Ovary (tissue), 3 donors: ENCODE results near the gene FGD5.

Source experiments
- EP300 ChIP-seq: sonication (generic); formaldehyde crosslinking; IDR thresholded peaks from one replicate; pipeline ENCODE4 v1.6.1; 2017; ENCODE audit warnings: antibody characterized with exemption
- POLR2A ChIP-seq: fragments of 450-650 bp; IDR thresholded peaks from one replicate; pipeline ENCODE4 v1.6.1; 2017; ENCODE audit warnings: antibody characterized with exemption, mild to moderate bottlenecking, moderate library complexity
- TF ChIP-seq, protein P1 (sequence below), 3 donors: fragments of 450-650 bp in 2 of 3; fragments of 200-600 bp in 1 of 3; IDR thresholded peaks; one replicate each; pipeline versions ENCODE4 v1.5.1 to v1.8.0; 2016 to 2022; ENCODE audit warnings: antibody characterized with exemption in 3 of 3, mild to moderate bottlenecking in 1 of 3
- donor health status: DM: no; HTN: no; CAD: no.

DNA sequence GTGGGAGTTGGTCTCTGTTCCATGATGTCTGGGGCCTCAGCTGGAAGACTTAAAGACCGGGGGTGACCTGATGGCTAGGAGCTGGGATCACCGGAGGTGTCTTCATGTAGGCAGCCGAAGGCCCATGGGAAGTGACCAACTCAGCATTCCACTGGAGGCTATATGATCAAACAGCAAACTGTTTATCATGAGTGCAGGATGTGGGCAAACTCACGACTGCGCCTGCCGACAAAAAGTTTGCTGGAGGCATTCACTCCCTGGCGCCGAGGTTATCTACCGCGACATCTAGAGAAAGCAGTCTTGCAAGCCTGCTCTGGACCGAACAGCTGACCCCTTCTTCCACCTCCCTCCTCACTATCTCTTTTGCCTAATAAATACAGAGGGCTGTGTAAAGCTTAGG, 65.9 kb downstream of the FGD5 start:
- TF ChIP-seq, protein P1, sequence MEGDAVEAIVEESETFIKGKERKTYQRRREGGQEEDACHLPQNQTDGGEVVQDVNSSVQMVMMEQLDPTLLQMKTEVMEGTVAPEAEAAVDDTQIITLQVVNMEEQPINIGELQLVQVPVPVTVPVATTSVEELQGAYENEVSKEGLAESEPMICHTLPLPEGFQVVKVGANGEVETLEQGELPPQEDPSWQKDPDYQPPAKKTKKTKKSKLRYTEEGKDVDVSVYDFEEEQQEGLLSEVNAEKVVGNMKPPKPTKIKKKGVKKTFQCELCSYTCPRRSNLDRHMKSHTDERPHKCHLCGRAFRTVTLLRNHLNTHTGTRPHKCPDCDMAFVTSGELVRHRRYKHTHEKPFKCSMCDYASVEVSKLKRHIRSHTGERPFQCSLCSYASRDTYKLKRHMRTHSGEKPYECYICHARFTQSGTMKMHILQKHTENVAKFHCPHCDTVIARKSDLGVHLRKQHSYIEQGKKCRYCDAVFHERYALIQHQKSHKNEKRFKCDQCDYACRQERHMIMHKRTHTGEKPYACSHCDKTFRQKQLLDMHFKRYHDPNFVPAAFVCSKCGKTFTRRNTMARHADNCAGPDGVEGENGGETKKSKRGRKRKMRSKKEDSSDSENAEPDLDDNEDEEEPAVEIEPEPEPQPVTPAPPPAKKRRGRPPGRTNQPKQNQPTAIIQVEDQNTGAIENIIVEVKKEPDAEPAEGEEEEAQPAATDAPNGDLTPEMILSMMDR (IDR thresholded peaks at IDR 0.05): no peak
- no peak for TF ChIP-seq POLR2A
- no peak for TF ChIP-seq EP300
